GM12875 (cell line): Measurements from ENCODE around the gene ALOX15.

Experiments
- H3K4me3 ChIP-seq: one replicate; pipeline ENCODE4 v1.5.1; 2011; ENCODE audit warnings: low read depth, low read length, control low read depth
- TF ChIP-seq, protein P1 (sequence below): IDR thresholded peaks from 2 replicates; pipeline ENCODE4 v1.5.1; 2011; ENCODE audit warnings: low read depth, mild to moderate bottlenecking, control low read depth, inconsistent platforms, low read length, moderate library complexity, borderline replicate concordance; ENCODE audit not compliant: insufficient read depth

The ALOX15 gene

DNA sequence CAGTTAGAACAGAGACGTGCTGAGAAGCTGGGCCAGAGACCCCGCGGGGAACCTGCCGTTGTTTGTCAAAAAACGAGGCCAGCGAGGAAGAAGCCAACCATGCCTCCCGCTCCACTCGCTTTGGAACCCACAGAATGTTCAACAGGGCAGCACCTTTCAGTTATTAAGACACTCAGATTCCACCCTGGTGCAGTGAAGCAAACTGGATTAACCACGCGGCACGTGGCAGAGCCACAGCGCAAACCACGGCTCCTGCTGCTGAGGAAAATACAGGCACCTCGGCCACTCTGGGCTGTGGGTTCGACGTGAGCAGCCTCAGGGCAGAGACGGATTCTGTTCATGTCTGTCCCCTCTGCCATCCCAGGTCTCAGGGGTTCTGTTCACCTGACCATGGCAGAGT is 24.4 kb downstream of the ALOX15 start:
- no peak overlapping the region for H3K4me3 ChIP-seq
- TF ChIP-seq, protein P1, sequence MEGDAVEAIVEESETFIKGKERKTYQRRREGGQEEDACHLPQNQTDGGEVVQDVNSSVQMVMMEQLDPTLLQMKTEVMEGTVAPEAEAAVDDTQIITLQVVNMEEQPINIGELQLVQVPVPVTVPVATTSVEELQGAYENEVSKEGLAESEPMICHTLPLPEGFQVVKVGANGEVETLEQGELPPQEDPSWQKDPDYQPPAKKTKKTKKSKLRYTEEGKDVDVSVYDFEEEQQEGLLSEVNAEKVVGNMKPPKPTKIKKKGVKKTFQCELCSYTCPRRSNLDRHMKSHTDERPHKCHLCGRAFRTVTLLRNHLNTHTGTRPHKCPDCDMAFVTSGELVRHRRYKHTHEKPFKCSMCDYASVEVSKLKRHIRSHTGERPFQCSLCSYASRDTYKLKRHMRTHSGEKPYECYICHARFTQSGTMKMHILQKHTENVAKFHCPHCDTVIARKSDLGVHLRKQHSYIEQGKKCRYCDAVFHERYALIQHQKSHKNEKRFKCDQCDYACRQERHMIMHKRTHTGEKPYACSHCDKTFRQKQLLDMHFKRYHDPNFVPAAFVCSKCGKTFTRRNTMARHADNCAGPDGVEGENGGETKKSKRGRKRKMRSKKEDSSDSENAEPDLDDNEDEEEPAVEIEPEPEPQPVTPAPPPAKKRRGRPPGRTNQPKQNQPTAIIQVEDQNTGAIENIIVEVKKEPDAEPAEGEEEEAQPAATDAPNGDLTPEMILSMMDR, result no peak

DNA sequence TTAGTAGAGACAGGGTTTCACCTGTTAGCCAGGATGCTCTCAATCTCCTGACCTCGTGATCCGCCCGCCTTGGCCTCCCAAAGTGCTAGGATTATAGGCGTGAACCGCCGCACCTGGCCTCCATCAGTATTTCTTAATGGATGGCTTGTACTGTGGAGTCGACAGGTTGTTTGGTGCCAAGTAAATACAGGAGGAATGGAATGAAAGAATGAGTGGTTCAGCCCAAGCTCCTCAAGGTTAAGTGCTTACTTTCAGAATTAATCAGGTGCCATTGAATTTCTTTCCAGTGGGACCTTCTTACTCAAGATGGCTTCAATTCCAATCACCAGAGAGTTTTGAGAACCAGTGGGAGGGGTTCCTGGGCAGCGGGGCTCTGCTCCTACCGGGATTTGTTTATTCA is 25.0 kb downstream of the ALOX15 start:
- H3K4me3 ChIP-seq, result no peak overlapping the region
- TF ChIP-seq, protein P1, result no peak

DNA sequence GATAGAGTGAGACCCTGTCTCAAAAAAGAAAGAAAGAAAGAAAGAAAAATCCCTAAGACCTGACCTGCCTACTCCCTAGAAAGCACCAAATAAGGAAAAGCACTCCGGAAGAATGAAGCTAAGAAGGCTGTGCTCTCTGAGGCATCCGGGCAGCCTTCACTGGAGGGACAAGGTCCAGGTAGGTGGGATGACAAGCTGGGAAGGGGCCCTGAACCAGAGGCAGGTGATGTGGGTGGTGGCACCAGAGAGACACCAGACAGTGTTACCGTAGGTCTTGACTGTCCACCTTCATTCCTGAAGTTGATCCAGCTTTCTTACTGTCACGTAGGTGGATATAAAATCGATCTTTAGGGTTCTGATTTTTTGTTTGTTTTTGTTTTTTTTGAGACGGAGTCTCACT is 30.8 kb downstream of the ALOX15 start:
- TF ChIP-seq, protein P1, result no peak
- H3K4me3 ChIP-seq, result no peak overlapping the region

DNA sequence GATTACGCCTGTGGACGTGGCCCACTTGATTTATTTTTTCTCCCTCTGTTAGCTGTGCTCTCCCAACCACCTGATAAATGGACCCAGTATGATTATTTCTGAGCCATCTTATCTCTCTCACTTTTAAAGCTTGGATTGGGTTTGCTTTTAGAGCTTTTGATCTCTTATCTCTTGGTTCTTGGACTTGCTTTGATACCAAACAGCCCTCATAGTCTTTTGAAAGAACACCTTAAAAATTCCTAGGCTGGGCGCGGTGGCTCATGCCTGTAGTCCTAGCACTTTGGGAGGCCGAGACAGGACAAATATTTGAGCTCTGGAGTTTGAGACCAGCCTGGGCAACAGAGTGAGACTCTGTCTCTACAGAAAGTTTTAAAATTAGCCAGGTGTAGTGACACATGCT is 31.3 kb downstream of the ALOX15 start:
- TF ChIP-seq, protein P1, result no peak

DNA sequence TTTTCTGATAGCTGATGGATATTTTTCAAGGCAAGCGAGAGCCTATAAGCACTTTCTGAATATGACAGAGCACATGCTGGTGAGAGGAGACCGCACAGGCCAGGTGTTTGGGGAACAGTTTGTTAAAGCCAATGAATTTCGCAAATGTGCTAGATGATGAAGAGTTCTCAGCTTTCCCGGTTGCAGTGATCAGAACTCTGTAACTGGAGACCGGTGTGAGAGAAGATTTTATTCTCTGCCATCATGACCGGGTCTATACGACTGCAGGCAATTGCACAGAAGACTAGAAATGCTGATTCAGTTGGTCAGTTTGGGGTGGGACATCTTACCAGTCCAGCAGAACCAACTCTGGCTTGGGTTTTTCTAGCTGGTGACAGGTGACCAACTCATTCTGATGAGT is 31.7 kb downstream of the ALOX15 start:
- H3K4me3 ChIP-seq, result no peak overlapping the region
- TF ChIP-seq, protein P1, result no peak

More for the DNA sequence above, 31.3 kb downstream of the ALOX15 start:
- no peak overlapping the region for H3K4me3 ChIP-seq

DNA sequence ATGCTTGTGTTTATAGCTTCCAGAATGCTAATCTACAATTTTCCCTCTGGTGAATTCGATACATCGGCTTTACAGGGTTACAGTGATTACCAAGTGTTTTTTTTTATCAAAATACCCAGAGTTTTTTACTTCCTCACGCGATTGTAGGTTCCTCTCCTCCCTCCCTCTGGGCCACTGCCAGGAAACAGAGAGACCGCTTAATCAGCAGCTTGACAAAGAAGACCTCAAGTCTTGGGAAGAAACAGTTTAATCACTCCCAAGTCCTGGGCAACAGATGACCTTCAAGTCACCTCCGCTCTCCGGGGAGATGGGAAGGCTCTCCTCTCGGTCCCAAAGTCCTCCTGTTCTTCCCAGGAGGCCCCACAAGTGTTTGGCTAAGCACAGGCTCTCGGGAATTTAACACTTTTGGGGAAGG is 33.7 kb downstream of the ALOX15 start:
- no peak overlapping the region for H3K4me3 ChIP-seq
- TF ChIP-seq, protein P1, result no peak

DNA sequence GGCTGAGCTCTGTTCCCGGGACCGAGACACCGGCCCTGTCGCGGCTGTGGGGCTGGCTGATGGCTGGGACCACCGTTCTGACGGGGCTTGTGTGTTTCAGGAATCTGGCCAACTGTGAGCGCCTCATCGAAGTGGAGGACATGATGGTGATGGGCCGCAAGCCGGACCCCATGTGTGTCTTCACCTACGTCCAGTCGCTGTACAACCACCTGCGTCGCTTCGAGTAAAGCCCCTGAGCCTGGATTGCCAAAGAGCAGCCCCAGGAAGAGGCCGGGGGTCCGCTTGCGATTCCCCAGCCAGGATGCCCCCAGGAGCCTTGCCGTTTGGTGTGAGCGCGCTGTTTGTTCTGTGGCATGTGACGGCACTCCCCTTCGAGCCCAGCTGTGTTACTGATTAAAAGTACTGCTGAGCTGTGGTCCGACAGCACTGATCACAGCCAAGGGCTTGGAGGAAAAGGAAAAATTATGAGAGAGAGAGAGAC is 34.2 kb downstream of the ALOX15 start:
- H3K4me3 ChIP-seq, result no peak overlapping the region
- TF ChIP-seq, protein P1, result no peak
